ENCODE measurements around the gene CCDC9. TPM values are rescaled to one million over a fixed set of nuclear protein-coding genes. Genes with fewer than 3 reads are reported as not detected.
"Not testable (repeated sequence)": the region's sequence is repeated elsewhere in the genome, so short reads cannot be mapped to it uniquely, and the experiment has no call there.

Gene CCDC9
- total RNA-seq, 1 experiment from 2014 or later: 38.2 TPM

DNA sequence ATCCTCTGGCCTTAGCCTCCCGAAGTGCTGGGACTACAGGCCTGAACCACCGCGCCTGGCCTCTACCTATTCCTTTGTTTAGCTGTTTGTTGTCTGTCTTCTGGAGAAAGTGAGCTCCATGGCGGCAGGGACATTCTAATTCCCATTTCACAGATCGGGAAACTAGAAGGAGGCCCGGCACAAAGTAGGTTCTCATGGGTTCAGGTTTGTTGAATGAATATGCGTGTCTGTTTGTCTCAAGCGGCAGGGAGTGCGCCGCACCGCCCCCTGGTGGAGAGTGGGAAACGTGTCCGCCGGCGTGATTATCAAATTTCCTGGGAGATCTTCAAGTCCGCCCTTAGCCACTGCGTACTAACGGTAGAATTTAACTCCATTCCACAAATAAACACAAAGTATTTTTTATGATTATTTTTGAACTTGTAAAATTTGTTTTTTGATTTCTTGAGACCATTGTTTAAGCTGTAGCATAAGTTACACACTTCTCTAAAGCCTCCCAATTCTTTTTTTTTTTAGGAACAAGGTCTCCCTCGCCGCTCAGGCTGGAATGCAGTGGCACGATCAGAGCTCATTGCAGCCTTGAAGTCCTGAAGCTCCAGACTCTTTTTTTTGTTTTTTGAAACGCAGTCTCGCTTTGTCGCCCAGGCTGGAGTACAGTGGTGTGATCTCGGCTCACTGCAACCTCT lies 8.9 kb upstream of the CCDC9 start:
- intact Hi-C loops (cut with micrococcal nuclease; ENCODE audit: unreplicated experiment): loop anchor here (1.0 kb wide), 1 partner anchor 98 kb away; no protein-coding TSS in a partner anchor
- BruUV-seq (replicated peaks): no TSS peak
- H3K9me3 Mint-ChIP-seq (ENCODE audit: low read depth, unreplicated experiment): no peaks in the 10 kb centered on the region
- TF ChIP-seq, protein P1, sequence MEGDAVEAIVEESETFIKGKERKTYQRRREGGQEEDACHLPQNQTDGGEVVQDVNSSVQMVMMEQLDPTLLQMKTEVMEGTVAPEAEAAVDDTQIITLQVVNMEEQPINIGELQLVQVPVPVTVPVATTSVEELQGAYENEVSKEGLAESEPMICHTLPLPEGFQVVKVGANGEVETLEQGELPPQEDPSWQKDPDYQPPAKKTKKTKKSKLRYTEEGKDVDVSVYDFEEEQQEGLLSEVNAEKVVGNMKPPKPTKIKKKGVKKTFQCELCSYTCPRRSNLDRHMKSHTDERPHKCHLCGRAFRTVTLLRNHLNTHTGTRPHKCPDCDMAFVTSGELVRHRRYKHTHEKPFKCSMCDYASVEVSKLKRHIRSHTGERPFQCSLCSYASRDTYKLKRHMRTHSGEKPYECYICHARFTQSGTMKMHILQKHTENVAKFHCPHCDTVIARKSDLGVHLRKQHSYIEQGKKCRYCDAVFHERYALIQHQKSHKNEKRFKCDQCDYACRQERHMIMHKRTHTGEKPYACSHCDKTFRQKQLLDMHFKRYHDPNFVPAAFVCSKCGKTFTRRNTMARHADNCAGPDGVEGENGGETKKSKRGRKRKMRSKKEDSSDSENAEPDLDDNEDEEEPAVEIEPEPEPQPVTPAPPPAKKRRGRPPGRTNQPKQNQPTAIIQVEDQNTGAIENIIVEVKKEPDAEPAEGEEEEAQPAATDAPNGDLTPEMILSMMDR (IDR thresholded peaks at IDR 0.05; ENCODE audit: unreplicated experiment): peak; percentile 95
- CTCF ChIA-PET: interaction anchor here (0.9 to 5.4 kb wide), 3 partner anchors 9 to 628 kb away, joined by 7 to 251 read pairs (median 9); partner anchors contain the start of gene CCDC9
- H3K27me3 Mint-ChIP-seq (ENCODE audit: unreplicated experiment): no peaks in the 10 kb centered on the region
- peak; percentile 89 for DNase-seq
- peak overlapping the region; percentile 82 for H3K27ac Mint-ChIP-seq (ENCODE audit: unreplicated experiment)
- H3K4me1 Mint-ChIP-seq (ENCODE audit: low read depth, unreplicated experiment): peaks cover 10% of the 10 kb centered on the region
- H3K4me3 Mint-ChIP-seq (ENCODE audit: low read depth, unreplicated experiment): no peak overlapping the region
- H3K36me3 Mint-ChIP-seq (ENCODE audit: insufficient read depth, unreplicated experiment): peaks cover 3% of the 10 kb centered on the region

DNA sequence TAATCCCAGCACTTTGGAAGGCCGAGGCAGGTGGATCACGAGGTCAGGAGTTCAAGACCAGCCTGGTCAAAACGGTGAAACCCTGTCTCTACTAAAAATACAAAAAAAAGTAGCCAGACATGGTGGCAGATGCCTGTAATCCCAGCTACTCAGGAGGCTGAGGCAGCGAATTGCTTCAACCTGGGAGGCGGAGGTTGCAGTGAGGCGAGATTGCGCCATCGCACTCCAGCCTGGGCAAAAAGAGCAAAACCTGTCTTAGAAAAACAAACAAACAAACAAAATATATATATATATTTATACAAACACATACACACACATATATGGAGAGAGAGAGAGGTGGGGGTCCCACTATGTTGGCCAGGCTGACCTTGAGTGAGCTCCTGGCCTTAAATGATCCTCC lies 3.3 kb upstream of the CCDC9 start:
- BruUV-seq (replicated peaks); H3K4me3 Mint-ChIP-seq (ENCODE audit: low read depth, unreplicated experiment); intact Hi-C loops (cut with micrococcal nuclease; ENCODE audit: unreplicated experiment); H3K9me3 Mint-ChIP-seq (ENCODE audit: low read depth, unreplicated experiment); DNase-seq; H3K27ac Mint-ChIP-seq (ENCODE audit: unreplicated experiment); H3K27me3 Mint-ChIP-seq (ENCODE audit: unreplicated experiment): not testable (repeated sequence)
- Mint-ChIP-seq H3K36me3 (ENCODE audit: insufficient read depth, unreplicated experiment) (peaks cover 40% of the 10 kb centered on the region), H3K4me1 (ENCODE audit: low read depth, unreplicated experiment) (peaks cover 31% of the 10 kb centered on the region)
- CTCF ChIA-PET: interaction anchor here (0.9 to 1.4 kb wide), 2 partner anchors 9 to 43 kb away, joined by 3 to 5 read pairs; no protein-coding TSS in a partner anchor

DNA sequence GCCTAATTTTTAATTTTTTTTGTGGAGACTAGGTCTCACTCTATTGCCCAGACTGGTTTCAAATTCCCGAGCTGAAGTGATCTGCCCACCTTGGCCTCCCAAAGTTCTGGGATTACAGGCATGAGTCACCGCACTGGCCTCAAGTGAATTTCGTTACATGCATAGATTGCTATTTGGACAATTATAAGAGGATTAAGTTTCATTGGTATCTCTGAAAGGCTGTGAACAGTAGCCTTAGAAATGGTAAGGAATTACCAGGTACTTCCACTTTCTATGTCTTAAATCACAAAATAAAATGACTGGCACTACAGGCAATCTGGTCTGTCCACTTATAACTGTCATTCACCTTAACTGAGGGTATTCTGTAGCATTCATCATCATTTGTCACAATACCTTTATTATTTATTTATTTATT lies 2.9 kb upstream of the CCDC9 start:
- Mint-ChIP-seq H3K4me1 (ENCODE audit: low read depth, unreplicated experiment) (peaks cover 35% of the 10 kb centered on the region), H3K27me3 (ENCODE audit: unreplicated experiment) (no peaks in the 10 kb centered on the region), H3K4me3 (ENCODE audit: low read depth, unreplicated experiment) (no peak overlapping the region), H3K36me3 (ENCODE audit: insufficient read depth, unreplicated experiment) (peaks cover 40% of the 10 kb centered on the region), H3K9me3 (ENCODE audit: low read depth, unreplicated experiment) (no peaks in the 10 kb centered on the region), H3K27ac (ENCODE audit: unreplicated experiment) (no peak overlapping the region)
- CTCF ChIA-PET: interaction anchor here (0.6 to 1.4 kb wide), 4 partner anchors 9 to 230 kb away, joined by 3 to 5 read pairs (median 3); partner anchors contain the start of gene KPTN
- intact Hi-C loops (cut with micrococcal nuclease; ENCODE audit: unreplicated experiment): no loop called here
- peak; percentile 60 for DNase-seq
- BruUV-seq (replicated peaks): no TSS peak
- TF ChIP-seq, protein P1 (IDR thresholded peaks at IDR 0.05; ENCODE audit: unreplicated experiment): no peak

DNA sequence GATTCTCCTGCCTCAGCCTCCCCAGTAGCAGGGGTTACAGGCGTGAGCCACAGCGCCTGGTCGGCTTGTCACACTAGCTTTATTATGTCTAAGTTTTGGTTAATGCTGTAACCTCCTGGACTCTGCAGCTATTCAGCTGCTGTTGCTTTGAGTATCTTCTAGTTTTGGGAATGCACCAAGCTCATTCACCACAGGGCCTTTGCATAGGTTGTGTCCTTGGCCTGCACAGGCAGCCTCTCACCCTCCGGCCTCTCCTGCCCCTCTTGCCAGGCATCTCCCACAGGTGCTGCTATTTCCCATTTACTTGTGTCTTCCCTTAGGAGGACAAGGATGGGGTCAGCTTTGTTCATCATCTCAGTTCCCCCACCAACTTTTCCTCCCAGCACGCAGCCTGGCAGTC lies 2.4 kb upstream of the CCDC9 start:
- no peaks in the 10 kb centered on the region for H3K27me3 Mint-ChIP-seq (ENCODE audit: unreplicated experiment)
- intact Hi-C loops (cut with micrococcal nuclease; ENCODE audit: unreplicated experiment): no loop called here
- no peak overlapping the region for H3K27ac Mint-ChIP-seq (ENCODE audit: unreplicated experiment)
- TF ChIP-seq, protein P1 (IDR thresholded peaks at IDR 0.05; ENCODE audit: unreplicated experiment): no peak
- no peaks in the 10 kb centered on the region for H3K9me3 Mint-ChIP-seq (ENCODE audit: low read depth, unreplicated experiment)
- no peak for DNase-seq
- H3K4me1 Mint-ChIP-seq (ENCODE audit: low read depth, unreplicated experiment): peaks cover 40% of the 10 kb centered on the region
- peaks cover 40% of the 10 kb centered on the region for H3K36me3 Mint-ChIP-seq (ENCODE audit: insufficient read depth, unreplicated experiment)
- BruUV-seq (replicated peaks): no TSS peak
- CTCF ChIA-PET: interaction anchor here (0.6 to 1.4 kb wide), 4 partner anchors 10 to 230 kb away, joined by 3 to 5 read pairs (median 3); partner anchors contain the start of gene KPTN
- no peak overlapping the region for H3K4me3 Mint-ChIP-seq (ENCODE audit: low read depth, unreplicated experiment)
